OCI-M2 (cell line): ENCODE data around the gene OTUD4.
A peak's percentile ranks its signal among the peaks of the same experiment; 100 is the strongest.
"Not testable (repeated sequence)": the region's sequence is repeated elsewhere in the genome, so short reads cannot be mapped to it uniquely, and the experiment has no call there.

Source experiments
- DNase-seq: peaks from one replicate; lab custom pipeline; 2025; ENCODE audit not compliant: unreplicated experiment; lab: John Stamatoyannopoulos, UW

The OTUD4 gene, protein sequence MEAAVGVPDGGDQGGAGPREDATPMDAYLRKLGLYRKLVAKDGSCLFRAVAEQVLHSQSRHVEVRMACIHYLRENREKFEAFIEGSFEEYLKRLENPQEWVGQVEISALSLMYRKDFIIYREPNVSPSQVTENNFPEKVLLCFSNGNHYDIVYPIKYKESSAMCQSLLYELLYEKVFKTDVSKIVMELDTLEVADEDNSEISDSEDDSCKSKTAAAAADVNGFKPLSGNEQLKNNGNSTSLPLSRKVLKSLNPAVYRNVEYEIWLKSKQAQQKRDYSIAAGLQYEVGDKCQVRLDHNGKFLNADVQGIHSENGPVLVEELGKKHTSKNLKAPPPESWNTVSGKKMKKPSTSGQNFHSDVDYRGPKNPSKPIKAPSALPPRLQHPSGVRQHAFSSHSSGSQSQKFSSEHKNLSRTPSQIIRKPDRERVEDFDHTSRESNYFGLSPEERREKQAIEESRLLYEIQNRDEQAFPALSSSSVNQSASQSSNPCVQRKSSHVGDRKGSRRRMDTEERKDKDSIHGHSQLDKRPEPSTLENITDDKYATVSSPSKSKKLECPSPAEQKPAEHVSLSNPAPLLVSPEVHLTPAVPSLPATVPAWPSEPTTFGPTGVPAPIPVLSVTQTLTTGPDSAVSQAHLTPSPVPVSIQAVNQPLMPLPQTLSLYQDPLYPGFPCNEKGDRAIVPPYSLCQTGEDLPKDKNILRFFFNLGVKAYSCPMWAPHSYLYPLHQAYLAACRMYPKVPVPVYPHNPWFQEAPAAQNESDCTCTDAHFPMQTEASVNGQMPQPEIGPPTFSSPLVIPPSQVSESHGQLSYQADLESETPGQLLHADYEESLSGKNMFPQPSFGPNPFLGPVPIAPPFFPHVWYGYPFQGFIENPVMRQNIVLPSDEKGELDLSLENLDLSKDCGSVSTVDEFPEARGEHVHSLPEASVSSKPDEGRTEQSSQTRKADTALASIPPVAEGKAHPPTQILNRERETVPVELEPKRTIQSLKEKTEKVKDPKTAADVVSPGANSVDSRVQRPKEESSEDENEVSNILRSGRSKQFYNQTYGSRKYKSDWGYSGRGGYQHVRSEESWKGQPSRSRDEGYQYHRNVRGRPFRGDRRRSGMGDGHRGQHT

DNA sequence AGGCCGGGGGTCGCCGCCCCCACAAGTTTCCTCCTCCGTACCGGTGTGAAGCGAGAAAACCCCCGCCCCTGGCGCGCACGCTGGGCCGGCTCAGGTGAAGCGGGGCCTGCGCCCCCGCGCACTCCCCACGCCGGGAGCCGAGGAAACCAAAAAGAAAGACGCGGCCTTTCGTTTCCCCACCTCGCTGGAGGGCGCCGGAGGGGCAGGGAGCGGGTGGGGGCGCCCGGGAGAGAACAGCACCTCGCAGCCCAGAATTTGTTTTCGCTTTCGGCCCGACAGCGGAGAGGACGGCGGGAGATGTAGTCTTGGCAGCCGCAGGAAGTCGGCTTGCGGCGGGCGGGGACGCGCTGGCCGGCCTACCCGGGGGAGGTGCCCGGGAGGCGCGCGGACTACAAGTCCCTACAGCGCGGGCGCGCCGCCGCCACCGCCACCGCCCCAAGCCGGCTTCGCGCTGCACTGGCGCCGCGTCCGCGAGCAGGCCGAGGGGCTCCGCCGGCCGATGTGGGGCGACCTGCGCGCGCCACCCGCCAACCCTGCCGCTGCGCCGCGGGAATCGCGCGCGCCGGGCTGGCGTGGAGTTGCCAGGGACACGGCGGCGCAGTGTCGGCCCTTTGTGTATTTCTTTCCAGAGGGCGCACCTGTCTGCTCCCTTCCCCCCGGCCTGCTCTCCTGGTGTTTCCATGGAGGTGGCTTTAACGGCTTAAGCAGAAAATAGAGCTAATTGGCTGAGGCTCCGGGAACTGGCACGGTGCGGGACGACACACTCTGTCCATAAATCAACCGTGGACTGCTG lies at the start of gene OTUD4:
TSS of gene OTUD4 (minus strand) at position 292 of the 793 bp plus-strand sequence. CDS start 616 bp downstream, outside the sequence.
- peak; percentile 8 for DNase-seq

DNA sequence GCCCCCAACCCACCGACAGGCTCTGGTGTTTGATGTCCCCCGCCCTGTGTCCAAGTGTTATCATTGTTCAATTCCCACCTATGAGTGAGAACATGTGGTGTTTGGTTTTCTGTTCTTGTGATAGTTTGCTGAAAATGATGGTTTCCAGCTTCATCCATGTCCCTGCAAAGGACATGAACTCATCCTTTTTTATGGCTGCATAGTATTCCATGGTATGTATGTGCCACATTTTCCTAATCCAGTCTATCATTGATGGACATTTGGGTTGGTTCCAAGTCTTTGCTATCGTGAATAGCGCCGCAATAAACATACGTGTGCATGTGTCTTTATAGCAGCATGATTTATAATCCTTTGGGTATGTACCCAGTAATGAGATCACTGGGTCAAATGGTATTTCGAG lies 42.8 kb upstream of the OTUD4 start:
- DNase-seq, result not testable (repeated sequence)

DNA sequence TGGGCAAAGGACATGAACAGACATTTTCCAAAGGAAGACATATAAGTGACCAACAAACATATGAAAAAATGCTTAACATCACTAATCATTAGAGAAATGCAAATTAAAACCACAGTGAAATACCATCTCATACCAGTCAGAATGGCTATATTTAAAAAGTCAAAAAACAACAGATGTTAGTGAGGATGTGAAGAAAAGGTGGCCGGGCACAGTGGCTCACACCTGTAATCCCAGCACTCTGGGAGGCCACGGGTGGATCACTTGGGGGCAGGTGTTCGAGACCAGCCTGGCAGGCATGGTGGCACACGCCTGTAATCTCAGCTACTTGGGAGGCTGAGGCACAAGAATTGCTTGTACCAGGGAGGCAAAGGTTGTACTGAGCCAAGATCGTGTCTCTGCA lies 41.1 kb upstream of the OTUD4 start:
- not testable (repeated sequence) for DNase-seq

DNA sequence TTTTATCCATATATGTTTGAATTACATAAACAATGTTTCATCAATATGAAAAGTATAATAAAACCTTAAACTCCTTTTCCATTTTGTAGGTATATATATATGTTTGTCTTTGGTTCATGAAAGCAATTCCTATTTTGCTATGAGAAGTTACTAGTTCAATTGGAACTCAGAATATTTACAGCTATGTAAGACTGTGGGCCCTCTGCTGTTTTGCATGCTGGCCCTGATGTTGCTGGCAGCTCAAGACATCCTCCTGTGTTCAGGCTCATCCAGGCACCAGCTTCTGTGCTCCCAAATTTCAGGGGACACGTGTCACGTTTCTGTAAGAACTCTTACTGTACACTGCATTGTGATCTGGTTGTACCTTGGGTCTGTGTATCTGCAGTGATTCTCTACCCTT lies 38.7 kb upstream of the OTUD4 start:
- no peak for DNase-seq

DNA sequence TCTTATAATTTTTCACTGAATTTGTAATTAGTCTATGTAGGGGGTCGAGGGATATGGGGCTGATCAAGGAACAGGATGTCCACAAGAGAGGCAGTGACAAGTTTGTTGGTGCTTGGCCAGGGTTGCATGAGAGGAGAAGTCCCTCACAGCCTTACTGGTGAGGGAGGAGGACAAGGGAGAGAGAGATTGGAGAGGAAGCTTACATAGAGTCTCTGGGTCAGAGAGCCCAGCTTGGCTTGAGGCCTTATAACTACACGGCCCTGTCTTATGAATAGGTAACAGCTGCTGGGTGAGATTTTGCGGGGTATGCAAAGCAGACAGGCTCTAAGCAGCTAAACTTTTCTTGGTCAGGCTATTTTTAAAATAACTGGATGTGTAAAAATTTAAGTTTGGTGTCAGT lies 37.9 kb upstream of the OTUD4 start:
- no peak for DNase-seq

DNA sequence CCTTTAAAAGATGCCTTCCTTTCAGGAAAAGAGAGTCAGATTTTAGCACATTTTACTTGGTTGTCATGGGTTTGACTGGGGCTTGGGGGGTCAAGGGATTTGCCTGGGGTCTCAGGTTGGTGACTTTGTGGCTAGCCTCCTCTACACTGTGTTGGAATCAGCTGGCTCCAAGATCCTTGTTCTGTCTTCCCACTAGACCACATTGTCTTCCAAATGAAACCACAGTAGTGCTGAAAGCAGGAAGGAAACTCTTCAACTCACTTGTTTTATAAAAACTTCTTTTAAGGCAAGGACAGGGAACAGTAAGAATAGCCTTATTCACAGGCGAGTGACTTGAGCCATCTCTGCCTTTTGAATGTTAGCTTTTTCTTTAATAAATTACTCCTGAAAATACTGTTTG lies 37.0 kb upstream of the OTUD4 start:
- DNase-seq, result no peak

DNA sequence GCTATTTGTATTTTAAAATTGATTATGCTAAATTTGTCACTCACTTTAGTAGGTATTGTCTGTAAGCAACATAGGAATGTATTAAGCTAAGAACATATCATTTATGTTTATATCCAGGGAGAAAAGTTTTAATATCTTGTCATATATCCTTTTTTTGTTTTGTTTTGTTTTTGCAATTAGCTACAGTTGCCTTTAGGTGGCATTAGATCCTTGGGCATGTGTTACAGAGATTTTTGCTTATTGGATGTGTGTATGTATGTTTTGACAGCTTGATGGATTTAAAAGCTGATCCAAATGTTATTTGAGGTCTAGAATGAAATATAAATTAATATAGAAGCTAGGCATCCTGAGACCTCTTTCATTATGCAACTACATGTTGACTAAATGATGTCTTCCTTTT lies 36.1 kb upstream of the OTUD4 start:
- DNase-seq, result no peak

DNA sequence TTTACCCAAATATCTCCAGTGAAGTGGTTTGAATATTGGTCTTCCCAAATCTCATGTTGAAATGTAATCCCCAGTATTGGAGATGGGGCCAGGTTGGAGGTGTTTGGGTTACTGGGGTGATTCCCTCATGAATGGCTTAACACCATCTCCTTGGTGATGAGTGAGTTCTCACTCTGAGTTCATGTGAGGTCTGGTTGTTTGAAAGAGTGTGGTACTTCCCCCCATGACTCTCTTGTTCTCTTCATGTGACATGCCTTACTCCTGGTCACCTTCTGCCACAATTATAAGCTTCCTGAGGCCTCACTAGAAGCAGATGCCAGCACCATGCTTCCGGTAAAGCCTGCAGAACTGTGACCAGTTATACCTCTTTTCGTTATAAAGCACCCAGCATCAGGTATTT lies 32.9 kb upstream of the OTUD4 start:
- no peak for DNase-seq

DNA sequence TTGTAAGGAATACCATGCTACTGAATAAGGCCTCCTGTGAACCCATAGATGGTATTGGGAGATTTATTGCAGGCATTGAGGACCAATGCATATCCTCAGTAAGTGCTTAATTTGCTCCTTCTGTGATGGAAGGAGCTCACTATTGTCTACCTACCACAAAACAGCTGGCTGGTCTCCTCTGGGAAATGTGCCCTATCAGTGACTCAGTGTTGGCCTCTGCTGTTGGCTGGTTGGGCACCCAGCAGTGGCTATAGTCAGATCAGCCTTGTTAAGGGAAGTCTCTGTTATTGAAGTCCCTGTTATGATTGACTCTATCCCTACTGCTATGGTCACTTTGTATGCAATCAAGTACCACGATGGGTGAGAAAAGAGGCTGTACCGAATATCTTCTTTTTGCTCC lies 27.5 kb upstream of the OTUD4 start:
- no peak for DNase-seq

DNA sequence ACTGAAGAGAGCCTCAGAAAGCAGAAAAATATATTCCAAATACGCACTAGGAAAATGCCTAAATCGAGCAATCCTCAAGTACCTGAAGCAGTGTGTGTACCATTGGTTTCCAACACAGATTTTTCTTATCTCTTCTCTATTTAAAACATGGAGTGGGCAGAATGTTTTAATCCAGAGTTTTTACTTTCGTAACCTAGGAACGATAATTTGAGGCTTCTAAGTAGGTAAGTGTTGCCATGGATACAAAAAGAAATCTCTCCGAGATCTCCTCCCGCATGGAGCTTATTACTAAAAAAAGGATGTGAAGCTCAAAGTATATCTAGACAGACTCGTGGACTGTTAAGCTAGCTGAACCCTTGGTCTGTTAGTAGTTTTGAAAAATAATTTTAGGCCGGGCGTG lies 23.0 kb upstream of the OTUD4 start:
- no peak for DNase-seq

DNA sequence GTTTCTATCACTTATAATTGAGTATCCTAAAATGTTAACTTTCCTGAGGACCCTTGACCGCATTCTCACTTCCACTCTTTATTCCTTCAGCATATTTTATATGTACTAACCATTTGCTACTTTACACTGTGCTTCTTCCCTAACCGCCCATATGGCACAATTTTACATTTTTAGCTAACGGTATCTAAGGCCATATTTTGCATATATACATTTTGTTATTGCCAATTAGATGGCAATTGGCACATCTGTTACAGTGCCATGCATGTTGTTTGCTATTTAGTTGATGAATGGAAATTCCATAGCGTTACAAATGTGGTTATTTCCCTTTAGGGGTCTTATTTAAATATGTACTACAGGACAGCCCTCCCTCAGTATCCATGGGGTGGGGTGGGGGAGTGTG lies 20.0 kb upstream of the OTUD4 start:
- DNase-seq, result no peak

DNA sequence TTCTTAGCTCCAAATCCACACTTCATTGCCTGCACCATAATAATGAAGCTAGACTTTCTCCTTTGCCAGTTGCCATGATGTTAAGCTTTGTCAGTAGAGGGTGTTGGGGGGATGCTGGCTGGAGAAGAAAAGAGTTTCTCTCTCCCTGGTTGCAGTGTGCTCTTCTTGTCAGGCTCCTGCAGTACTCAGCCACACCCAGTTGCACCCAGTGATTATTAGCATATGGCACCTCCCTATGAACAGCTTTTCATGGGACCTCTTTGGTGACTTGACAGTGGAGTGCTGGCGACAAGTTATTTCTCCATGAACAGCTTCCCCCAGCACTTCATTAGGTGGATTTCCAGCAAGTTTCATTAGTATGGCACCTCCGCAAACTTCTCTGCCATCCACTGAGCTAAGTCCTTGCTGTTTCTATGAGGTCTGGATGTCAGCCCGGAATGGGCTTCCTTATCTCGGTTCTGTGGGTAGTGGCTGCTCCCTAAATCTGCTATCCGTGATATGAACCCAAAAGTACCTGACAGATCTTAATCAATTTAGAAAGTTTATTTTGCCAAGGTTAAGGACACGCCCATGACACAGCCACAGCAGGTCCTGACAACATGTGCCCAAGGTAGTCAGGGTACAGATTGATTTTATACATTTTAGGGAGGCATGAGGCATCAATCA lies 18.8 kb upstream of the OTUD4 start:
- DNase-seq, result no peak

DNA sequence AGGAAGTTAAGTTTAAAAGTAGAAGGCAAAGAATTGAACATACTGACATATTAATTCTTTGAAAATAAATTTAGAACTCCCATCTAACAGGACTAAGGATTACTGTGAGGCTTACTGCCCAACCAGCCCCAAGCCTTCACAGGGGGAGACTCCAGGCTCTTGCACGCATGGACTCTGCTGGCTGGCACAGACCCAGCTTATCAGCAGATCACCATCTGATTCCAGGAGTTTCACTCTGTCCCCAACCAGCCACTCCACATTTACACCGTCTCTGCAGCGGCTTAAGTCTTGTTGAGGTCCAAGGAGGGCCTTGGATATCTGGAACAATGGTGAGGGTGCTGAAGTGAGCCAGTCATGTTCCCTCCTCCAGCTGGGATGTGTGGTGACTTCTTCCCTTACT lies 16.4 kb upstream of the OTUD4 start:
- DNase-seq, result no peak

DNA sequence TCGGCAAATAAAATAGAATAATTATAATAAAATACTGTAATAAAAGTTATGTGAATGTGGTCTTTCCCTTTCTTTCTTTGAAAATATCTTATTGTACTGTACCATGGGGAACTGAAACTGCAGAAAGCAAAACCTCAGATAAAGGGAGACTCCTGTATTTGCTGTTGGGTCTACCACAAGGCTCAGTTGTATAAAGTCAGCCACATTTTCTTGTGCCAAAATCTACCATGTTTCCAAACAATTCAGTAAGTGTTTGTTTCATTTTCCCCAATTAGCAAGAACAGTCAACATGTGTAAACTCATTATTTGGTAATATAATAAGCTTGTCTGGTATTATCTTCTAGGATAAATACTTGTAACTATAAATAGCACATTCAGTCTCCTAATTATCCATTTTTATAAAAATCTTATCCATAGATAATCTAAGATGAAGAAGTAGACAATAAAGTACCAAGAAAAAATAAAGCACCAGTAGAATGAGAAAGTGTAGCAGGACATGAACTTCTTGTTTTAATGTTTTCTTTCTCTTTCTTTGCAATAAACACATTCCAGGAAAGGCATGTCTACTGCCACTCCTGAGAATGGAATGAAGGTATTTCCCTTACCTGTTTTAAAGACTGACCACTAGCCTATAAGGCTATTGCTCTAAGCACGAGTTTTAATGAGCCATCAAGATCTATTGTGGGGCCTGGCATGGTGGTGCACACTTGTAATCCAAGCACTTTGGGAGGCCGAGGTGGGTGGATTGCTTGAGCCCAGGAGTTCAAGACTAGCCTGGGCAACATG lies 15.0 kb upstream of the OTUD4 start:
- no peak for DNase-seq

DNA sequence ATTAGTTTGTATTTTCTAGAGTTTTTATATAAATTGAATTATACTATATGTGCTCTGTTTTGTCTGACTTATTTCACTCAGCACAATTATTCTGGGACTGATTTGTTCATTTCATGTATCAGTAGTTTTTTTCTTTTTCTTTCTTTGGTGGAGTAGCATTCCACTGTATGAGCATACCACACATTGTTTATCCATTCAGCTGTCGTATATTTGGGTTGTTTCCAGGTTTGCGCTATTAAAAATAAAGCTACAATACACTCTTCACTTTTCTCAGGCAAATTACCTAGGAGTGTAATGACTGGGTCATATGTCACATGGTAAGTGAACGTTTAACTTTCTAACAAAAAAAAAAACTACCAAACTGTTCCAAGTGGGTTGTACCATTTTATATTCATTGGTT lies 9.6 kb upstream of the OTUD4 start:
- DNase-seq, result no peak

DNA sequence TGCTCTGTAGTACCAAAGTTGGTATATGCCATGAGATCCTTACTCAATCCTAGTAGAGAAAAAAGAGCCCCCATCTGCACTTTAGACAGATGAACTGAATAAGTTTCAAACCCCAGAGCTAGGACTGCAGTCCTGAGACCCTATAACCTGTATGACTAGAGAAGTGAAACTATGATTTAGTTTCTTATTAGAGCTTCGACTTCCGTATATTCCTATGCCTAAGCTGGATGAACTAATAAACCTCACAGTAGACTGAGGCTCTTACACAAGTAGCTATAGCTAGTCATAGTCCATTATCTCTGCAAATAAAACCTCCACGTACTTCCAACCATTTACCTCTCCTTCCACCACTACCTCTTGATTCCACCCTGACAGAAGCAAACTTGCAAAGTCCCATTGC lies 6.3 kb upstream of the OTUD4 start:
- no peak for DNase-seq

DNA sequence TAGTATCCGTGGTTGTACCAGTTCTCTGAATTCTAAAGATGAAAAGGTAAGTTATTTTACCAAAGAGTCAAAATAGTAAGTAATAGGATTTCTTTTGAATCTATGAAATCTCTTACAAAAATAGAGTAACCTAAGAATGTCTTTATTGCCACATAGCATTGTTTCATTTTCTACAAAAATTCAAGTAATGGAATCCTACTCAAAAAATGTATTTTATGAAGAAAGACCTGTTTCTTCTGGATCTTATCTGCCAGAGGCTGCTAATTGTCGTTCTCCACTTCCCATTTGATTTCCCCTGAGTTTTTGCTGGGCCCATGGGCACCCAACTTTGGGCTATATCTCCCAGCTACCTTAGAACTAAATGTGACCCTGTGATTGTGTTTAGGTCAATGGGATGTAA lies 3.2 kb upstream of the OTUD4 start:
- DNase-seq, result no peak

DNA sequence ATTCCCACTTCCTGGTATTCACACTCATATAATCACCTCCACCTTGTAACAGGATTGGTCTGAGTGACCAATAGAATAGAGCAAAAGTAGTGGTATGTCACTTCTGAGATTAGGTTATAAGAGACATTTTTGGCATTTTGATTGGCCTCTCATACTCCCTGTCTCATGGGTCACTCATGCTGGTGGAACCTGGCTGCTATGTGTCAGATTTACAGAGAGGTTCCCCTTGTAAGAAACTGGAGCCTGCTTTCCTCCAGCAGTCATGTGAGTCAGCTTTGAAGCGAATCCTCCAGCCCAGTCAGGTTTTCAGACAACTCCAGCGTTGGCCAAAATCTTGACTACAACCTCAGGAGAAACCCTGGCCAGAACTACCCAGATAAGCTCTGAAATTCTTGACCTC lies 2.6 kb upstream of the OTUD4 start:
- no peak for DNase-seq

DNA sequence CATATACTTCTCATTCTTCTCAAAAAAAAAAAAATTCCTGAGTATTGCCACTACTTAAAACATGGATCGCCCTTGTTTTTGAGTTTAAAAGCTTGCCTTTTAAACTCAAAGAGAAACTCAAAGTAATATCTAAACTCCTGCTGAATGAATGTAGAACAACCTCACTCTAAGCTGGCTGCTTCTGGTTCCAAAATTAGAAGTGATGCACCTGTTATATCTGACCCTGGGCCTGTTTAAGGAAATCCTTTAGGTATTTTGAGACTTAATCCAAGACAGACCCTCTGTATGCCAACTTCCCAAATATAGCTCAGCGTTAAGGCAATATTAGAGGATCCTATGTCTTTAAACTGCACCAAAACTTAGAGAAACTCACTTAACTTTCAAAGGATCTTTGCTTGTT lies 1.8 kb upstream of the OTUD4 start:
- no peak for DNase-seq

DNA sequence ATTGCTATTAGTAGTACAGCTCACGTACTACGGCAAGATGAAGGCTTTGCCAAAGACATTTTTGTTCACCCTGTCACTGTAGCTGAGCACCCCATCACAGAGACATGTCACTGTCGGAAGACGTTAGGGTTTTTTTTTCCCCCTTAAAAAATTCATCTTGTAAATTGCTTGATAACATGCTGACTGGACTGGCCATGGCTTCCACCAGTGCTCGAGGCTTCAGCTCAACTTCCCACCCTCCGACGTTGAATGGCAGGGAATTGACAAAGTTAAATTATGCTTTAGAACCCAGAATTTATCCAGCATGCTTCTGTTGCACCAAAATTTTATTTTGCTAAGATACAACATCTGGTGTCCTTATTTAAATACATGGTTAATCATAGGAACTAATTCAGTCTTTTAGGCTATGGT lies 707 bp upstream of the OTUD4 start:
- DNase-seq, result no peak
